ENCODE measurements around the gene MAPK14.

GRCh38 chr6:36094753-36095496 is 67.3 kb downstream of the MAPK14 start:
- TF ChIP-seq, protein P1, sequence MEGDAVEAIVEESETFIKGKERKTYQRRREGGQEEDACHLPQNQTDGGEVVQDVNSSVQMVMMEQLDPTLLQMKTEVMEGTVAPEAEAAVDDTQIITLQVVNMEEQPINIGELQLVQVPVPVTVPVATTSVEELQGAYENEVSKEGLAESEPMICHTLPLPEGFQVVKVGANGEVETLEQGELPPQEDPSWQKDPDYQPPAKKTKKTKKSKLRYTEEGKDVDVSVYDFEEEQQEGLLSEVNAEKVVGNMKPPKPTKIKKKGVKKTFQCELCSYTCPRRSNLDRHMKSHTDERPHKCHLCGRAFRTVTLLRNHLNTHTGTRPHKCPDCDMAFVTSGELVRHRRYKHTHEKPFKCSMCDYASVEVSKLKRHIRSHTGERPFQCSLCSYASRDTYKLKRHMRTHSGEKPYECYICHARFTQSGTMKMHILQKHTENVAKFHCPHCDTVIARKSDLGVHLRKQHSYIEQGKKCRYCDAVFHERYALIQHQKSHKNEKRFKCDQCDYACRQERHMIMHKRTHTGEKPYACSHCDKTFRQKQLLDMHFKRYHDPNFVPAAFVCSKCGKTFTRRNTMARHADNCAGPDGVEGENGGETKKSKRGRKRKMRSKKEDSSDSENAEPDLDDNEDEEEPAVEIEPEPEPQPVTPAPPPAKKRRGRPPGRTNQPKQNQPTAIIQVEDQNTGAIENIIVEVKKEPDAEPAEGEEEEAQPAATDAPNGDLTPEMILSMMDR (conservative IDR thresholded peaks at IDR 0.05 in 1 of 2, IDR thresholded peaks at IDR 0.05 in 1 of 2; ENCODE audit: low read depth in 1 of 2, low read length in 2 of 2), result peak; percentile 88 to 92
- TF ChIP-seq EZH2 (IDR thresholded peaks at IDR 0.05; ENCODE audit: low read length, missing control alignments), result no peak

All from fibroblast of lung (primary cell).